IMR-90 (cell line): ENCODE results near the gene PDE8B. TPM values are rescaled to one million over a fixed set of nuclear protein-coding genes. Genes with fewer than 3 reads are reported as not detected.

Experiments
- ATAC-seq: fragments of 200-7000 bp; cut with Tn5 transposase; 2 replicates; pipeline ENCODE4 v1.9.1; 2020; ENCODE audit warnings: low read depth, mild to moderate bottlenecking, moderate library complexity
- BruUV-seq: library from RNA; stranded (reverse); fragments of 400-500 nt; replicated peaks from 2 replicates; lab custom pipeline; 2021; lab: Mats Ljungman, UMichigan
- CTCF ChIA-PET: fragments of 300-600 bp; formaldehyde crosslinking; extraction: SDS; loops from one replicate; lab custom pipeline; 2021; ENCODE audit warnings: antibody characterized with exemption; lab: Yijun Ruan, JAX
- POLR2A ChIA-PET: fragments of 300-600 bp; sonication (Branson Sonifier 250); formaldehyde crosslinking; loops from one replicate; lab custom pipeline; 2022; ENCODE audit warnings: antibody characterized with exemption; ENCODE audit not compliant: unreplicated experiment; lab: Charles Lee
- DNase-seq: peaks from one replicate; pipeline ENCODE4 v3.0.0; 2013
- H2AFZ ChIP-seq: replicated peaks from 2 replicates; pipeline ENCODE3; 2013; ENCODE audit warnings: low read length, mild to moderate bottlenecking; ENCODE audit not compliant: poor library complexity
- H2AK5ac ChIP-seq: 2 replicates; pipeline ENCODE4 v1.6.1; 2013; ENCODE audit warnings: low read depth, low read length, inconsistent platforms
- H2AK9ac ChIP-seq: replicated peaks from 2 replicates; pipeline ENCODE3; 2013; ENCODE audit warnings: mild to moderate bottlenecking, low read depth, low read length, moderate library complexity; ENCODE audit not compliant: poor library complexity
- H2BK120ac ChIP-seq: 2 replicates; pipeline ENCODE4 v1.6.1; 2013; ENCODE audit warnings: low read depth, low read length, inconsistent platforms
- H2BK15ac ChIP-seq: 3 replicates; pipeline ENCODE4 v1.6.1; 2013; ENCODE audit warnings: low read depth, low read length, inconsistent platforms
- H2BK20ac ChIP-seq: 2 replicates; pipeline ENCODE4 v1.6.1; 2013; ENCODE audit warnings: low read depth, mild to moderate bottlenecking, inconsistent platforms, low read length, moderate library complexity
- H2BK5ac ChIP-seq: 2 replicates; pipeline ENCODE4 v1.6.1; 2013; ENCODE audit warnings: mild to moderate bottlenecking, low read depth, low read length, inconsistent platforms; ENCODE audit not compliant: poor library complexity, severe bottlenecking
- H3K14ac ChIP-seq: replicated peaks from 2 replicates; pipeline ENCODE4 v1.6.1; 2013; ENCODE audit warnings: low read depth, low read length, inconsistent platforms
- H3K18ac ChIP-seq: 2 replicates; pipeline ENCODE4 v1.6.1; 2013; ENCODE audit warnings: low read depth, low read length, control low read depth
- H3K23ac ChIP-seq: 2 replicates; pipeline ENCODE4 v1.6.1; 2013; ENCODE audit warnings: low read depth, low read length, inconsistent platforms
- H3K27ac ChIP-seq: 2 replicates; pipeline ENCODE4 v1.5.1; 2013; ENCODE audit warnings: mild to moderate bottlenecking, control low read depth, low read length; ENCODE audit not compliant: insufficient read depth
- H3K27me3 ChIP-seq: 2 replicates; pipeline ENCODE4 v1.6.1; 2013; ENCODE audit warnings: low read length; ENCODE audit not compliant: control insufficient read depth, insufficient read depth
- H3K36me3 ChIP-seq: 2 replicates; pipeline ENCODE4 v1.6.1; 2013; ENCODE audit warnings: low read length, mixed read lengths; ENCODE audit not compliant: control insufficient read depth, insufficient read depth
- H3K4ac ChIP-seq: 2 replicates; pipeline ENCODE4 v1.6.1; 2013; ENCODE audit warnings: low read depth, low read length, inconsistent platforms
- H3K4me1 ChIP-seq: 2 replicates; pipeline ENCODE4 v1.6.1; 2013; ENCODE audit warnings: low read length, mixed read lengths; ENCODE audit not compliant: control insufficient read depth, insufficient read depth
- H3K4me2 ChIP-seq: 2 replicates; pipeline ENCODE4 v1.6.1; 2013; ENCODE audit warnings: low read depth, mild to moderate bottlenecking, control low read depth, low read length, moderate library complexity
- H3K4me3 ChIP-seq: 2 replicates; pipeline ENCODE4 v1.5.1; 2013; ENCODE audit warnings: low read depth, mild to moderate bottlenecking, control low read depth, low read length, moderate library complexity; ENCODE audit not compliant: insufficient read depth
- H3K56ac ChIP-seq: 2 replicates; pipeline ENCODE4 v1.6.1; 2013; ENCODE audit warnings: low read length, inconsistent platforms; ENCODE audit not compliant: insufficient read depth; ENCODE audit errors: extremely low read depth
- H3K79me1 ChIP-seq, 2 experiments: 2 replicates each; pipeline ENCODE4 v1.6.1; 2013; ENCODE audit warnings: low read length in 2 of 2, inconsistent platforms in 1 of 2, low read depth in 1 of 2
- H3K9ac ChIP-seq: 2 replicates; pipeline ENCODE4 v1.6.1; 2013; ENCODE audit warnings: low read depth, low read length, control low read depth
- H3K9me1 ChIP-seq: 2 replicates; pipeline ENCODE4 v1.6.1; 2013; ENCODE audit warnings: low read length, inconsistent platforms; ENCODE audit not compliant: insufficient read depth
- H3K9me3 ChIP-seq: 2 replicates; pipeline ENCODE4 v1.6.1; 2013; ENCODE audit warnings: low read length; ENCODE audit not compliant: control insufficient read depth, insufficient read depth
- H4K20me1 ChIP-seq: 2 replicates; pipeline ENCODE4 v1.6.1; 2013; ENCODE audit warnings: low read length, inconsistent platforms; ENCODE audit not compliant: insufficient read depth
- H4K5ac ChIP-seq: 2 replicates; pipeline ENCODE4 v1.6.1; 2013; ENCODE audit warnings: mild to moderate bottlenecking, low read depth, low read length, control low read depth
- H4K8ac ChIP-seq, 2 experiments: 2 replicates each; pipeline ENCODE4 v1.6.1; 2013; ENCODE audit warnings: low read depth in 2 of 2, low read length in 2 of 2, control low read depth in 1 of 2, inconsistent platforms in 1 of 2
- H4K91ac ChIP-seq: 2 replicates; pipeline ENCODE4 v1.6.1; 2013; ENCODE audit warnings: low read depth, low read length, inconsistent platforms; ENCODE audit not compliant: insufficient read depth
- BHLHE40 ChIP-seq: fragments of 150-350 bp; IDR thresholded peaks from 2 replicates; pipeline ENCODE4 v1.6.1; 2016; ENCODE audit warnings: mild to moderate bottlenecking, low read depth, low read length
- CEBPB ChIP-seq: IDR thresholded peaks from 2 replicates; pipeline ENCODE4 v1.6.1; 2012; ENCODE audit warnings: low read depth, low read length, improper control_type of control experiment
- CHD1 ChIP-seq: IDR thresholded peaks from 2 replicates; pipeline ENCODE4 v1.6.1; 2012; ENCODE audit warnings: low read depth, low read length, improper control_type of control experiment
- FOS ChIP-seq: fragments of 150-350 bp; IDR thresholded peaks from 2 replicates; pipeline ENCODE4 v1.6.1; 2016; ENCODE audit warnings: low read depth, low read length
- MAFK ChIP-seq: IDR thresholded peaks from 2 replicates; pipeline ENCODE4 v1.6.1; 2012; ENCODE audit warnings: low read depth, low read length, improper control_type of control experiment
- MAZ ChIP-seq: IDR thresholded peaks from 2 replicates; pipeline ENCODE4 v1.6.1; 2012; ENCODE audit warnings: low read depth, mild to moderate bottlenecking, low read length, improper control_type of control experiment, moderate library complexity, borderline replicate concordance
- MXI1 ChIP-seq: IDR thresholded peaks from 2 replicates; pipeline ENCODE4 v1.6.1; 2012; ENCODE audit warnings: low read depth, mild to moderate bottlenecking, low read length, moderate library complexity, borderline replicate concordance
- NFE2L2 ChIP-seq: fragments of 150-350 bp; IDR thresholded peaks from 2 replicates; pipeline ENCODE4 v1.6.1; 2016; ENCODE audit warnings: low read depth, mild to moderate bottlenecking, low read length
- POLR2A ChIP-seq: IDR thresholded peaks from 2 replicates; pipeline ENCODE4 v1.6.1; 2012; ENCODE audit warnings: mild to moderate bottlenecking, low read depth, low read length
- RAD21 ChIP-seq: IDR thresholded peaks from 2 replicates; pipeline ENCODE4 v1.6.1; 2012; ENCODE audit warnings: low read length, improper control_type of control experiment
- RCOR1 ChIP-seq: IDR thresholded peaks from 2 replicates; pipeline ENCODE4 v1.6.1; 2012; ENCODE audit warnings: mild to moderate bottlenecking, low read length, improper control_type of control experiment; ENCODE audit not compliant: insufficient replicate concordance
- RFX5 ChIP-seq: IDR thresholded peaks from 2 replicates; pipeline ENCODE4 v1.8.0; 2012; ENCODE audit warnings: low read depth, mild to moderate bottlenecking, low read length, moderate library complexity
- SMC3 ChIP-seq: fragments of 150-350 bp; IDR thresholded peaks from 2 replicates; pipeline ENCODE4 v1.6.1; 2016; ENCODE audit warnings: low read depth, mild to moderate bottlenecking, antibody characterized with exemption, low read length, moderate library complexity
- WGBS, 2 experiments: methylation state at CpG; one replicate each; pipeline versions ENCODE4 v1.1.5 to v1.1.7; 2013; ENCODE audit warnings: missing lambda C conversion rate in 2 of 2; ENCODE audit not compliant: insufficient read length in 1 of 2; ENCODE audit errors: extremely low coverage in 2 of 2; 5-methylcytosine and 5-hydroxymethylcytosine counted together
- dilution Hi-C: fragments of 300-500 bp; cut with HindIII; formaldehyde crosslinking; loops from one replicate; pipeline ENCODE4 v1.14.3; 2018; ENCODE audit warnings: low sequenced_read_pairs; ENCODE audit not compliant: unreplicated experiment
- in situ Hi-C: fragments of 300-500 bp; cut with MboI; formaldehyde crosslinking; loops from 3 replicates; pipeline ENCODE4 v1.14.3; 2019; ENCODE audit warnings: low sequenced_read_pairs, inconsistent platforms, mixed read lengths
- intact Hi-C: fragments of 100-400 bp; cut with micrococcal nuclease; formaldehyde crosslinking; loops from 2 replicates; pipeline ENCODE4 v1.10.0; 2022
- polyA plus RNA-seq, 3 experiments: library from polyadenylated mRNA; depleted of rRNA; stranded (reverse); fragments of >200 nt; gene quantifications; 2 replicates each; pipeline ENCODE4 v1.2.3, GENCODE V29; 2012; ENCODE audit warnings: low replicate concordance in 1 of 3
- total RNA-seq: library from RNA; depleted of rRNA; stranded (reverse); fragments of >200 nt; gene quantifications from 2 replicates; pipeline ENCODE4 v1.2.3, GENCODE V29; 2012
- TF ChIP-seq, protein P1 (sequence below): fragments of 150-350 bp; IDR thresholded peaks from 2 replicates; pipeline ENCODE4 v1.6.1; 2016; ENCODE audit warnings: low read depth, mild to moderate bottlenecking, low read length, moderate library complexity, borderline replicate concordance
- TF ChIP-seq, protein P2 (sequence below): conservative IDR thresholded peaks from 2 replicates; pipeline ENCODE4 v1.5.1; 2012; ENCODE audit warnings: mild to moderate bottlenecking, low read depth, low read length, improper control_type of control experiment
- TF ChIP-seq, protein P3 (sequence below): fragments of 150-350 bp; IDR thresholded peaks from 2 replicates; pipeline ENCODE4 v1.6.1; 2017; ENCODE audit warnings: mild to moderate bottlenecking, antibody characterized with exemption, low read length, low read depth

Gene PDE8B
- total and polyA plus RNA-seq, 2 of the 4 experiments (the other 2 are of a cell fraction) = under 0.01 to 0.03 TPM

DNA sequence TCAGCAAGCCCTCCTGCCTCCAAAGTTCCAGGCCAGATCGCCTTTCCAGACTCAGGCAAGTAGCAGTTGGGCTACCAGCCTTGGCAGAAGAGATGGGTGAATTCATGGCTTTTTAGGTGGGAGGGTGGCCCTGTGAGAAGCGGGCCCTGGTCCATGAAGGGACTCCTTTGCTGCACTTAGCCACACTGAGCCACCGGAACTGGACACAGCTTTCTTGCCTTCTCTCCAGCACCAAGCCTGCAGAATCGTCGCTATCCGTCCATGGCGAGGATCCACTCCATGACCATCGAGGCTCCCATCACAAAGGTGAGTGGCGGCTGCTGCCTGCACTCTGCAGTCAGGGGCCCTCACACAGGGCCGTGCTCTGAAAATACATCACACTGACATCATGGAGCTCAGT lies 196.7 kb downstream of the PDE8B start:
- Histone ChIP-seq H4K8ac (no peak overlapping the region), H3K4me2 (no peak overlapping the region), H3K14ac (no peak overlapping the region), H2BK5ac (no peak overlapping the region), H3K9me3 (no peaks in the 10 kb centered on the region), H4K91ac (no peak overlapping the region), H3K27ac (no peak overlapping the region), H3K9ac (no peak overlapping the region), H3K27me3 (peaks cover 17% of the 10 kb centered on the region), H3K79me1 (no peaks in the 10 kb centered on the region), H3K4ac (no peak overlapping the region), H4K5ac (no peak overlapping the region), H3K36me3 (no peaks in the 10 kb centered on the region), H2BK20ac (no peak overlapping the region), H3K18ac (no peak overlapping the region), H3K23ac (no peak overlapping the region), H2AFZ (no peak overlapping the region), H3K9me1 (peaks cover 2% of the 10 kb centered on the region; the same call in 1 of the 2 replicates), H3K4me1 (peaks cover 2% of the 10 kb centered on the region; the same call in 1 of the 2 replicates), H4K20me1 (no peaks in the 10 kb centered on the region), H3K4me3 (no peak overlapping the region), H2BK120ac (no peak overlapping the region), H2AK9ac (no peak overlapping the region), H2AK5ac (no peak overlapping the region), H3K56ac (no peak overlapping the region), H2BK15ac (no peak overlapping the region)
- ATAC-seq = no peak
- no TSS peak for BruUV-seq
- TF ChIP-seq, protein P1, sequence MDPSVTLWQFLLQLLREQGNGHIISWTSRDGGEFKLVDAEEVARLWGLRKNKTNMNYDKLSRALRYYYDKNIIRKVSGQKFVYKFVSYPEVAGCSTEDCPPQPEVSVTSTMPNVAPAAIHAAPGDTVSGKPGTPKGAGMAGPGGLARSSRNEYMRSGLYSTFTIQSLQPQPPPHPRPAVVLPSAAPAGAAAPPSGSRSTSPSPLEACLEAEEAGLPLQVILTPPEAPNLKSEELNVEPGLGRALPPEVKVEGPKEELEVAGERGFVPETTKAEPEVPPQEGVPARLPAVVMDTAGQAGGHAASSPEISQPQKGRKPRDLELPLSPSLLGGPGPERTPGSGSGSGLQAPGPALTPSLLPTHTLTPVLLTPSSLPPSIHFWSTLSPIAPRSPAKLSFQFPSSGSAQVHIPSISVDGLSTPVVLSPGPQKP = no peak
- TF ChIP-seq MAZ (no peak), RFX5 (no peak), CHD1 (no peak), FOS (no peak), NFE2L2 (no peak), RAD21 (no peak), SMC3 (no peak), RCOR1 (no peak), BHLHE40 (no peak), MXI1 (no peak), MAFK (no peak), POLR2A (no peak), CEBPB (no peak)
- TF ChIP-seq, protein P2, sequence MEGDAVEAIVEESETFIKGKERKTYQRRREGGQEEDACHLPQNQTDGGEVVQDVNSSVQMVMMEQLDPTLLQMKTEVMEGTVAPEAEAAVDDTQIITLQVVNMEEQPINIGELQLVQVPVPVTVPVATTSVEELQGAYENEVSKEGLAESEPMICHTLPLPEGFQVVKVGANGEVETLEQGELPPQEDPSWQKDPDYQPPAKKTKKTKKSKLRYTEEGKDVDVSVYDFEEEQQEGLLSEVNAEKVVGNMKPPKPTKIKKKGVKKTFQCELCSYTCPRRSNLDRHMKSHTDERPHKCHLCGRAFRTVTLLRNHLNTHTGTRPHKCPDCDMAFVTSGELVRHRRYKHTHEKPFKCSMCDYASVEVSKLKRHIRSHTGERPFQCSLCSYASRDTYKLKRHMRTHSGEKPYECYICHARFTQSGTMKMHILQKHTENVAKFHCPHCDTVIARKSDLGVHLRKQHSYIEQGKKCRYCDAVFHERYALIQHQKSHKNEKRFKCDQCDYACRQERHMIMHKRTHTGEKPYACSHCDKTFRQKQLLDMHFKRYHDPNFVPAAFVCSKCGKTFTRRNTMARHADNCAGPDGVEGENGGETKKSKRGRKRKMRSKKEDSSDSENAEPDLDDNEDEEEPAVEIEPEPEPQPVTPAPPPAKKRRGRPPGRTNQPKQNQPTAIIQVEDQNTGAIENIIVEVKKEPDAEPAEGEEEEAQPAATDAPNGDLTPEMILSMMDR = no peak
- TF ChIP-seq, protein P3, sequence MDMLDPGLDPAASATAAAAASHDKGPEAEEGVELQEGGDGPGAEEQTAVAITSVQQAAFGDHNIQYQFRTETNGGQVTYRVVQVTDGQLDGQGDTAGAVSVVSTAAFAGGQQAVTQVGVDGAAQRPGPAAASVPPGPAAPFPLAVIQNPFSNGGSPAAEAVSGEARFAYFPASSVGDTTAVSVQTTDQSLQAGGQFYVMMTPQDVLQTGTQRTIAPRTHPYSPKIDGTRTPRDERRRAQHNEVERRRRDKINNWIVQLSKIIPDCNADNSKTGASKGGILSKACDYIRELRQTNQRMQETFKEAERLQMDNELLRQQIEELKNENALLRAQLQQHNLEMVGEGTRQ = no peak
- no peak for DNase-seq
- ChIA-PET CTCF (interaction anchor here (1.1 kb wide), 1 partner anchor 21 kb away, joined by 3 read pairs; no protein-coding TSS in a partner anchor), POLR2A (no interaction called here)
- intact Hi-C loops = no loop called here
- dilution Hi-C loops = no loop called here
- in situ Hi-C loops = no loop called here
- 72% methylated on average over 4 of the region's 10 CpGs; no CpG with 5 or more reads in 1 of the 2 experiments for WGBS, 2 experiments
